Peyer's patch (tissue), 4 donors: Measurements from ENCODE around the gene THBD. TPM values are rescaled to one million over a fixed set of nuclear protein-coding genes. Genes with fewer than 3 reads are reported as not detected.

ENCODE experiments used
- DNase-seq, 3 donors: peaks; one replicate each; pipeline ENCODE4 v3.0.0-alpha.2; 2017 to 2019
- H3K27ac ChIP-seq, 4 donors: fragments of 200-600 bp; sonication (generic); one replicate each; pipeline ENCODE4 v1.5.1; 2016 to 2019
- H3K27me3 ChIP-seq, 2 donors: fragments of 200-600 bp; sonication (generic); one replicate each; pipeline ENCODE4 v1.5.1; 2019
- H3K36me3 ChIP-seq, 3 donors: fragments of 200-600 bp; sonication (generic); one replicate each; pipeline ENCODE4 v1.5.1; 2016 to 2019
- H3K4me1 ChIP-seq, 4 donors: fragments of 200-600 bp; sonication (generic); one replicate each; pipeline ENCODE4 v1.5.1; 2016 to 2019
- H3K4me3 ChIP-seq, 4 donors: fragments of 200-600 bp; sonication (generic); 1 replicate in 3 of 4; 2 replicates in 1 of 4; pipeline ENCODE4 v1.5.1; 2016 to 2019; ENCODE audit warnings: mild to moderate bottlenecking in 1 of 4
- H3K9me3 ChIP-seq, 4 donors: fragments of 200-600 bp; sonication (generic); one replicate each; pipeline ENCODE4 v1.5.1; 2016 to 2019; ENCODE audit warnings: mild to moderate bottlenecking in 1 of 4
- POLR2A ChIP-seq, 2 donors: fragments of 450-650 bp; IDR thresholded peaks; one replicate each; pipeline ENCODE4 v1.5.1; 2017; ENCODE audit warnings: antibody characterized with exemption in 2 of 2, mild to moderate bottlenecking in 2 of 2, moderate library complexity in 2 of 2
- total RNA-seq, 4 donors: library from RNA; depleted of rRNA; stranded (reverse); fragments of >200 nt; gene quantifications; one replicate each; pipeline ENCODE4 v1.1.0, GENCODE V29; 2016
- TF ChIP-seq, protein P1 (sequence below), 6 experiments: fragments of 450-650 bp in 4 of 6; fragments of 200-600 bp in 2 of 6; sonication (generic) in 1 of 6; IDR thresholded peaks; one replicate each; pipeline ENCODE4 v1.5.1; 2017 to 2019; ENCODE audit warnings: antibody characterized with exemption in 6 of 6, mild to moderate bottlenecking in 3 of 6, moderate library complexity in 1 of 6

THBD gene
- total RNA-seq, 4 donors from 2014 or later: 7.9 to 31.4 (median 12.9) TPM

DNA sequence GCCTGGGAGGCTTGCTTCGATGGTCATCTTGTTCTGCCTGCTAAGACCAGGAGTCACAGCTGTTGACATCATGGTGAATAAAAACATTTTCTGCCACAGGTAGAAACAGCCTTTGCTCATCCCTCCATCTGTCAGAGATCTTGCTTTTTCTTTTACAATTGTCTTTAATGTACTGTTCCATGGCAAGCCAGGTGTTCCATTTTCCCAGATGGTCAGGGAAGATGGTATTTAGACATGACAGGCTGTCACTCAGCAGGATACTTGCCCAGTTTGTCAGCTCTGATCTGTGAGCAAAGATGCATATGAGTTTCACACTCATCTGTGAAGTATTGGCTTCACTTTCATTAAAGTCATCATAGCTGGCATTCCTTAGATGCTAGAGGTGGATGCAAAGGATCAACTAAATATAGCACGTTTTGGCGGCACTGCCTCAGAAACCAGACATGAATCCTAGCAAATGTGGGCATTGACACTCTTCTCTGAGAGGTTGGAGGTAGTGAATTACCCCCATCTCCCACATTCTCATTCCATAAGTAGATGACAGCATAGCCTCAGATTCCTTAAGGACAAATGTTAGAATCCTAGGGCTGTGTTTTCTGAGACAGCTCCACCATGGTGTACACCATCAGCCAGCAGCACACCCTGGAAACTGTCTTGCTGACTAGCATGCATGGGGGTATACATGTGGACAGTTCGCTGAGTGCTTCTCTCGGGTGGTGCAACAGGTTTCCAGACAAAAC is 10.2 kb downstream of the THBD start:
- TF ChIP-seq, protein P1, sequence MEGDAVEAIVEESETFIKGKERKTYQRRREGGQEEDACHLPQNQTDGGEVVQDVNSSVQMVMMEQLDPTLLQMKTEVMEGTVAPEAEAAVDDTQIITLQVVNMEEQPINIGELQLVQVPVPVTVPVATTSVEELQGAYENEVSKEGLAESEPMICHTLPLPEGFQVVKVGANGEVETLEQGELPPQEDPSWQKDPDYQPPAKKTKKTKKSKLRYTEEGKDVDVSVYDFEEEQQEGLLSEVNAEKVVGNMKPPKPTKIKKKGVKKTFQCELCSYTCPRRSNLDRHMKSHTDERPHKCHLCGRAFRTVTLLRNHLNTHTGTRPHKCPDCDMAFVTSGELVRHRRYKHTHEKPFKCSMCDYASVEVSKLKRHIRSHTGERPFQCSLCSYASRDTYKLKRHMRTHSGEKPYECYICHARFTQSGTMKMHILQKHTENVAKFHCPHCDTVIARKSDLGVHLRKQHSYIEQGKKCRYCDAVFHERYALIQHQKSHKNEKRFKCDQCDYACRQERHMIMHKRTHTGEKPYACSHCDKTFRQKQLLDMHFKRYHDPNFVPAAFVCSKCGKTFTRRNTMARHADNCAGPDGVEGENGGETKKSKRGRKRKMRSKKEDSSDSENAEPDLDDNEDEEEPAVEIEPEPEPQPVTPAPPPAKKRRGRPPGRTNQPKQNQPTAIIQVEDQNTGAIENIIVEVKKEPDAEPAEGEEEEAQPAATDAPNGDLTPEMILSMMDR (IDR thresholded peaks at IDR 0.05): no peak
- no peak for TF ChIP-seq POLR2A (IDR thresholded peaks at IDR 0.05)
- no peak for DNase-seq
- Histone ChIP-seq H3K36me3 (no peaks in the 10 kb centered on the region), H3K9me3 (no peaks in the 10 kb centered on the region), H3K4me1 (no peaks in the 10 kb centered on the region), H3K27me3 (no peaks in the 10 kb centered on the region), H3K27ac (no peak overlapping the region), H3K4me3 (no peak overlapping the region)

DNA sequence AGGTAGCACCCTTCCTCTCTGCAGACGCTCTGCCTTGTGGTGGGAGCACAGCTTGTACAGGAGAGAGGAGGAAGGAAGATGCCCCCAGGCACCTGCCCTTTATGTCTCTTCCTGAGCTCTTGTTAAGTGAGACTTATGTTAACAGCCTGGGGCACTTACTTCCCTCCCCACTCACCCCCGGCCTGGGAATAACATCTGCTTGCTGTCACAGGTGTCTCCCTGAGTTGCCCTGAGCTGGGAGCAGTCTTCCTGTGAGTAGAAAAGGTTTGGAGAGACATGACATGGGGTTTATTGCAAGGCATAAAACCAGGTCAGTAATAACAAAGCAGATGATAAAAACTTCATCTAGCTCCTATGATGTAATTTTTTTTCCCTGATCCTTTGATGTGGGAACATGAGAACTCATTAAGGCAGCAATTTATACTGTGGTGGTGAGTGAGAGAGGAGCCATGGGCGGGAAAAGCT is 12.4 kb downstream of the THBD start:
- TF ChIP-seq POLR2A (IDR thresholded peaks at IDR 0.05): no peak
- TF ChIP-seq, protein P1 (IDR thresholded peaks at IDR 0.05): no peak
- Histone ChIP-seq H3K4me1 (no peaks in the 10 kb centered on the region), H3K27me3 (no peaks in the 10 kb centered on the region), H3K9me3 (no peaks in the 10 kb centered on the region), H3K36me3 (no peaks in the 10 kb centered on the region), H3K27ac (no peak overlapping the region), H3K4me3 (no peak overlapping the region)
- DNase-seq: no peak

DNA sequence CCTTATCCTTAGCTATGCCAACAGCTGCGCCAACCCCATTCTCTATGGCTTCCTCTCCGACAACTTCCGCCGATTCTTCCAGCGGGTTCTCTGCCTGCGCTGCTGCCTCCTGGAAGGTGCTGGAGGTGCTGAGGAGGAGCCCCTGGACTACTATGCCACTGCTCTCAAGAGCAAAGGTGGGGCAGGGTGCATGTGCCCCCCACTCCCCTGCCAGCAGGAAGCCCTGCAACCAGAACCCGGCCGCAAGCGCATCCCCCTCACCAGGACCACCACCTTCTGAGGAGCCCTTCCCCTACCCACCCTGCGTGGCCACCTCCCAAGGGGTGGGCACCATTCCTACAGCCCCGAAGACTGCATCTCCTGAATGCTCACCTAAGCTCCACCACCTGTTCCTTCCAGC is 13.1 kb downstream of the THBD start:
- no peaks in the 10 kb centered on the region for H3K36me3 ChIP-seq
- H3K27me3 ChIP-seq: no peaks in the 10 kb centered on the region

DNA sequence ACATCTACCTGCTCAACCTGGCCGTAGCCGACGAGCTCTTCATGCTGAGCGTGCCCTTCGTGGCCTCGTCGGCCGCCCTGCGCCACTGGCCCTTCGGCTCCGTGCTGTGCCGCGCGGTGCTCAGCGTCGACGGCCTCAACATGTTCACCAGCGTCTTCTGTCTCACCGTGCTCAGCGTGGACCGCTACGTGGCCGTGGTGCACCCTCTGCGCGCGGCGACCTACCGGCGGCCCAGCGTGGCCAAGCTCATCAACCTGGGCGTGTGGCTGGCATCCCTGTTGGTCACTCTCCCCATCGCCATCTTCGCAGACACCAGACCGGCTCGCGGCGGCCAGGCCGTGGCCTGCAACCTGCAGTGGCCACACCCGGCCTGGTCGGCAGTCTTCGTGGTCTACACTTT is 13.7 kb downstream of the THBD start:
- DNase-seq: no peak
- no peaks in the 10 kb centered on the region for H3K36me3 ChIP-seq
- no peaks in the 10 kb centered on the region for H3K9me3 ChIP-seq
- no peak overlapping the region for H3K4me3 ChIP-seq
- no peak overlapping the region for H3K27ac ChIP-seq
- no peaks in the 10 kb centered on the region for H3K27me3 ChIP-seq
- no peaks in the 10 kb centered on the region for H3K4me1 ChIP-seq
- TF ChIP-seq, protein P1 (IDR thresholded peaks at IDR 0.05): no peak
- no peak for TF ChIP-seq POLR2A (IDR thresholded peaks at IDR 0.05)

More for the DNA sequence above, 13.1 kb downstream of the THBD start:
- no peak overlapping the region for H3K27ac ChIP-seq
- H3K9me3 ChIP-seq: no peaks in the 10 kb centered on the region
- H3K4me3 ChIP-seq: no peak overlapping the region
- TF ChIP-seq, protein P1 (IDR thresholded peaks at IDR 0.05): no peak
- no peak for TF ChIP-seq POLR2A (IDR thresholded peaks at IDR 0.05)
- no peaks in the 10 kb centered on the region for H3K4me1 ChIP-seq
- no peak for DNase-seq

DNA sequence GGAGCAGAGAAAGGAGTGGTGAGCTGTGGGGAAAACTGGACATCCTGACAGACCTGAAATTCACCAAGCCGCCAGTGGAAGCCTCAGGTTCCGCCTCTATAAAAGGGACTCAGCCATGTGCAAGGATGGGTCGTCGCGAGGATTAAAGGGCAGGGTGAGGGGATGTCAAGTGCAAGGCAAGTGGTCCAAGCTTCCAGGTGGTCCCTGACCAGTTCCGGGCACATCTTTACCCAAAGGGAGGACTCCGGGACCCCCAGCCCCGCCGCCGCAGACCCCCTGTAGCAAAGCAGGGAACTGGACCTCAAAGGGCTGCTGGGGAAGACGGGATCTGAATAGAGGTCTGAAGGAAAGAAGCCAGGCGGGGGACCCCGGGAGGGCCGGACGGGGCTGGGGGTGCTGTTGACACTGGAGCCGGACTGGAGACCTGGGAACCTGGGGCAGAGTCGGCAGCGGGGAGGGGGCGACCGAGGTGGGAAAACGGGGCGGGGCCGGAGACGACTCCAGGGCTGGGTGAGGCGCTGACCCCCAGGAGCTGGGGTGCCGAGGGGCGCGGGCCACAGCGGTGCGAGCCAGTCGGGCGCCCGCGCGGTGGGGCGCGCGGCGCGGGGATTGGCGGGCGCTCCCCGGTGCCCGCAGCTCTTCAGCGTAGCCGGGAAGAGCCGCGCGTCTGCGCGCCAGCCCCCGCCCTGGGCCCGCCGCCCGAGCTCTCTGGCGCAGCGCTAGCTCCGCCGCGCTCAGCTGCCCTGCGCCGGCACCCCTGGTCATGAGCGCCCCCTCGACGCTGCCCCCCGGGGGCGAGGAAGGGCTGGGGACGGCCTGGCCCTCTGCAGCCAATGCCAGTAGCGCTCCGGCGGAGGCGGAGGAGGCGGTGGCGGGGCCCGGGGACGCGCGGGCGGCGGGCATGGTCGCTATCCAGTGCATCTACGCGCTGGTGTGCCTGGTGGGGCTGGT is 14.5 kb downstream of the THBD start, which contains the start of gene SSTR4:
Gene SSTR4, plus strand, starts transcription at position 592 of the 951 bp plus-strand sequence. Its CDS starts 172 bp downstream, at position 764.
- H3K4me3 ChIP-seq: no peak within 1 kb of the TSS
- no peaks in the 10 kb centered on the region for H3K4me1 ChIP-seq
- H3K27ac ChIP-seq: no peak within 1 kb of the TSS
- no peaks in the 10 kb centered on the region for H3K27me3 ChIP-seq
- H3K36me3 ChIP-seq: no peaks in the 10 kb centered on the region
- no peaks in the 10 kb centered on the region for H3K9me3 ChIP-seq
- no peak for DNase-seq
- TF ChIP-seq POLR2A (IDR thresholded peaks at IDR 0.05): no peak
- TF ChIP-seq, protein P1 (IDR thresholded peaks at IDR 0.05): no peak
